RPMI8226 (cell line): Measurements from ENCODE around the gene NT5C1A.
A peak's percentile ranks its signal among the peaks of the same experiment; 100 is the strongest.

ENCODE experiments used
- DNase-seq: peaks from one replicate; pipeline ENCODE4 v3.0.0-alpha.2; 2015

The NT5C1A gene

DNA sequence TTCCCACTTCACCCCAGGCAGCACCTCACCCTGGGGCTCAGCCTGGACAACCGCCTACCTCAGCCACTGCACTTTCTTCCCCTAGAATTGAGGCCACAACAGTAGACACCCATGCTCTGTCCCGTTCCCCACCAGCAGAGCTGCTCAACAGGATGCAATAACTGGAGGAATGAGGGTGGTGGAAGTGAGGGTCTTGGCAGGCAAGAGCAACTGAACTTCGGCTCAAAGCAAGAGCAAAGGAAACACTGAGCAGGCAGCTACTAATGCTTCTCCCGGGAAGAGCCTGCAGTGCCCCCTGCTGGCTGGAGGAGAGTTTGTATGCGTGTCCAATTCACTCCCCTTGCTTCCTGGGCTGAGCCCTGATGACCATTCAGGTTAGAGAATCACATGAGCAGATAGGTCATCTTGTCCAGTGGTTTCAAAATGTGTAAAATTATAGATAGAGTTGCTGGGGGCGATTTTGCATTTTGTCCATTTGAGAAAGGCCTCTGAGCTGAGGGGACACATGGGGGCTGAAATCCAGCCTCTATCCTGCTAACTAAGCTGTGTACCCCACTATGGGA is 13.9 kb downstream of the NT5C1A start:
- DNase-seq: peak; percentile 84

DNA sequence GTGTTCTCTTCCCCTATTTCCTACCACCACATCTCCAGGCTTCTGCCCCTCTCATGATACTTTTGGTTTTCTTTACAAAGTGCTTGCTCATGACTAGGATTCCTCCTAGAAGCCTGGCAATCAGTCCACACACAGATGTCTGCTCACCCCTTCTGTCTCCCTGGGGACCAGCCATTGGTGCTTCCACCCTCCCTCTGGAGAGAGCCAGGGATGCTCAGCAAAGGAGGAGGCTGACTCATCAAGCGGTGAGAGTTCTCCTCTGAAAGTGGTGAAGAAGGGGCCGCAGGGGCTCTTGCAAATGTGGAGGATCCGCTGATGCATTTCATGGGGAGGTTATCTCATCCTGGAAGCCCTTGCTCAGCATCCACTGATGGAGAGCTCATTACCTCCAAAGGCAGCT is 14.5 kb downstream of the NT5C1A start:
- DNase-seq: no peak

DNA sequence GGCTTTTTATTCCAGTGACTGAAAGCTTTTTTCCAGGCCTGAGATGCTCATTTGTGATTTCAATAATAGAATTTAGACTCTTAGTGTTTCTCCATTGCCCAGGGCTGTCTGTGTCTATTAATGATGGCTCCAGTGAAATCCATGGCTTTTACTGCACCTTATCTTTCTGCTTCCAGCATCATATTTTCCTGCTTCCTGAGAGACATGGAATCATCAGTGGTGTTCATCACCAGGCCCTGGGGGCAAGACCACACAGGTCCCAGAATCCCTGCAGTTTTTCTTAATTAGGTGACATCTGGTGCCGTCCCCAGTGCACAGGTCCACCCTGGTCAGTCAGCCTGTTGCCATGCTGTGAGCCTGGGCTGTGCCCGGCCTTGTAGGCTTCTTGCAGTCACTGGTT is 15.5 kb downstream of the NT5C1A start:
- DNase-seq: no peak

DNA sequence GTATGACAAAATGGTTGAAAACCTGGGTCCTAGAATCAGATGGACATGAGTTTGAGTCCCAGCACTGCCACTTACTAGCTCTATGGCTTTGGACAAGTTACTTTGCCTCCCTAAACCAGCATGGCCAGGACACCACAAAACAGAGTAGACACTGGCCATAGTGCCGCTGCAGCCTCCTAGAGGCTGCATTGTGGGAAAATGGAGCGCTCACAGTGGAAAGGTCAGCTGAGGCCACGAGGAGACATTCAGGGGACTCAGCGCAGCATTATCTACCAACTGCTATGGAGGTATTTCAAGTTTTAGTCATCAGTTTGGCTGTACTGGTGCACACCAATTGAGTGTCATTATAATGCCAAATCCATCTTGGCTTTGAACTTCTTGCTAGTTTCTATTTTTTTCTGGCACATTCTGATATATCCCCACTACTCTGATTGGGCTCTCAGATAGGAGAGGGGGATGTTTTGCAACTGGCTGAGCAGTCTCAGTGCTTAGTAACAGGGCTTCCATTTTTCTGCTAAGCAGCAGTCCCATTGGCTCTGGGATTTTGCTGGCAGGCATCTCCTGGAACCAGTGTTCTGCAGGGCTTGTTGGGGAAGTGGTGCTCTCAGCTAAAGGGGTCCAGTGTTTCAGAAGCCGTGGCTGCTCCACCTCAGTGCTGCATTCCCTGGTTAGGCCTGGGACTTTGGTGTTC is 16.2 kb downstream of the NT5C1A start:
- no peak for DNase-seq

DNA sequence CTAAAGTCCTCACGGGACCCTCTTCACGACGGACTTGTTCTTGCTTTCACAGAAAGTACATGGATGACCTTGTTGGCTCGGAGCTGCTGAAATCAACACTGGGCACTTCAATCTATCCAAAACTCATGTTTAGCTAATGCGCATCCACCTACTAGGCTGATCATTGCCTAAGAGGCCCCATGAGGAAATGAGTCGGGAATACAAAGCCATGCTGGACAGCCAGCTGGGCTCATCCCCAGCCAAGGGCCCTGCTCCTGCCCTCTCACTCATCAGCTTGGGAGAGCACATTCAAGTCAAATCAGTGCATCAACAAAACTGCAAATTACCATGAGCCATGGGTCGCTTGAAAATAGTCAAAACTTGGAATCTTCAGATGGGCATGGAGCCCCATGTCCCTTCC is 17.6 kb downstream of the NT5C1A start:
- no peak for DNase-seq

DNA sequence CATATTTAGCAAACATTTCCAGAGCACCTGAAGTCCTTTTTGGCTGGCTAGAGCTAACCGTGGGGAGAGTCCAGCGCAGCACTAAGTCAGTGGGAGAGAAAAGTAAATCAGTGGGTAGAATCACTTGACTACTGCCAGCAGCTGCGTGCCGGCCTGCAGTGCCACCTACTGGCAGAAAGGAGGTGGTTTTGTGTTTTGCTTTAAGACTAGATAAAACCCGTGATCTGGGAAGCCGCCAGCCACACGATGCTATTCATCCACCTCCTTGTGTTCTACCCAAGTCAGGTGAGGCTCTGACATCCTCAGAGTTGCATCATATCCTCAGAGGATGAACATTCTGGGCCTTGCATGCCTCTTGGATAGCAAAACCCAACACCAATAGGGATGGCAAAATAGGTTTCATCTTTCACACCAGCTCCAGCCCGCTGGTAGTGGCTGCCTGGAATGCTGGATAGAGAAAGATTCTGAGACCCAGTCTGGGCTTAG is 18.3 kb downstream of the NT5C1A start:
- DNase-seq: peak; percentile 80

DNA sequence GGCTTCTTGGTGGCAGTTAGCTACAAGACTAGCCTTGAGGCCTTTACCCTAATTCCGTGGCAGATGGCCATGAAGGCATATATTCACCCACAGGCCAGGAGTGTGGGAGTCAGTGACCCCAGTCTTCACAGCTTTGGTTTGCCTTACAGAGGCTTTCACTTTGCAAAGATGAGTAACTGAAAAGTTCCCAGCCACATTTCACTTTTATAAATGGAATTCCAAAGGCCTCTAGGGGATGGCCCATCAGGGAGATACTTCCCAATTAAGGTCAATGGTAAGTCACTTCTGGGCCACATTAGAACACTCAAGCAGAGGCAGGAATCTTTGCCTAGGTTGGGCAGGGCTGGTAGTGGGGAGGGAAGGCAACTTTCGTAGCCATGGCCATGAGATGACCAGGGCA is 19.4 kb downstream of the NT5C1A start:
- no peak for DNase-seq

DNA sequence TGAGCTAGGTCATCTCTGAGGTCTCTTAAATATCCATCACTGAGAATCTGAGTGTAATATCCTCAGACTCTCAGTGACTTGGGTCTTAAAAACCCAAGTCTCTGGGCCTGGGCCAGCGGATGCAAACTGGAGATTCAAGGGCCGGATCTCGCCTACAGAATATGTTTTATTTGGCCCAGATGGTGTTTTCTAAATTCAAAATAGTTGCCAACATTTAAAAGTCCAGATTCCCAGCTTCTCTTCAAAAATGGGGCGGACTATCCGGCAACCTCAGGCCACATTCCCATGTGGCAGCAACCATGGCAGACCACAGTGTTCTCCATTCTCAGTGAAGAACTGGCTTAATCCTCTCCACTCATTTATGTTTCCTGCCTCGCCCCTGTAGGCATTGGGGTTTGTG is 19.8 kb downstream of the NT5C1A start:
- DNase-seq: no peak

DNA sequence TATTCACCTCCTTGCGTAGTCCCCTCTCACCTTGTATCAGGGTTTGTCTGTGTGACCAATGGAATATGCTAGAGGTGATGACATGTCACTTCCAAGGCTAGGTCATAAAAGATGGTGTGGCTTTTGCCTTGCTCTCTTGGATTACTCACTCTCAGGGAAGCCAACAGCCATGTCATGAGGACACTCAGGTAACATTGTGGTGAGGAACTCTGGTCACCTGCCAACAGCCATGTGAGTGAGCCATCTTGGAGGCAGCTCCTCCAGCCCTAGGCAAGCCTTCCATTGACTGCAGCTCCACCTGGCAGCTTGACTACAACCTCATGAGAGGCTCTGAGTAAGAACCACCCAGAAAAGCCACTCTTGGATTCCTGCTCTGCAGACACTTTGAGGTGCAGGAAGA is 21.5 kb downstream of the NT5C1A start:
- DNase-seq: peak; percentile 18

DNA sequence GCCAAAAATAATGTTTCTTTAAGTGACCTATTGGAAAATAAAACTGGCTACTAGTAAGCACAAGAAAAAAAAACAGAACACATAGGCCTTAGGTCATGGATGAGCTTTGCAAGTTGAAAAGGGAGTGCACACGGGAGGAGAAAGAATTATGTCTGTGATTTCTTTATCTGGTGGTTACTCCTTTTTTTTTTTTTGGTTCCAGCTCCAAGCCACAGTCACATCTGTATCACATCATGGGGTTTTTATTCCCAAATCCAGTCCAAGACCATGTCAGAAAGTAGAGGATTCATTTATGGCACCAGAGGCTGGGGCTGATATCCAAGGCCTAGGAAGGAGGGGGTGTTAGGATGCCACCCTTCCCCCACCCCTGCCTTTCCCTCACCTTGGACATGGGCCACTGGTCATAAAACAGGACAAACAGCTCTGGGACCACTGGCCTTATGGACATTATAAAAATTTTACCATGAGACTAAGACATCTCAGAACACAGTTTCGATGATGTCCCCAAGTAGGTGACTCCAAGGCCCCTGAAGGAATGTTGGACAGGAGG is 22.2 kb downstream of the NT5C1A start:
- DNase-seq: no peak

DNA sequence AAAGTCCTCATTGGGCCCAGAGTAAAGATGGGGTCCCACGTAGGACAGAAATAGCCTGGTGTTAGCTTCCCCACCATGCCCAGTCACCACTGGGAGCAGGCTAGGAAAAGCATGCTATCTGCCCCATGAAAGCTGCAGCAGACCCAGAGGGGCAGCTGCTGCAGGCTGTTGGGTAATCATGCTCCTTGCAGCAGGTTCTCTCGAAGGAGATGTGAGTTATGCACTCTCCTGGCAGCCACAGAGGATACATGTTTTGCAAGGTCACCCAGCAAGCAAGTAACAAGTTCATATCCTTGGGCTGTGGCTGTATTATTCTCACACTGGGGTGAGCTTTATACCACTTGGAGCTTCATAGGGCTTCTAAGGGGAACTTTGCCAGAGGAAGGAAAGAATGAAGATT is 23.4 kb downstream of the NT5C1A start:
- no peak for DNase-seq

DNA sequence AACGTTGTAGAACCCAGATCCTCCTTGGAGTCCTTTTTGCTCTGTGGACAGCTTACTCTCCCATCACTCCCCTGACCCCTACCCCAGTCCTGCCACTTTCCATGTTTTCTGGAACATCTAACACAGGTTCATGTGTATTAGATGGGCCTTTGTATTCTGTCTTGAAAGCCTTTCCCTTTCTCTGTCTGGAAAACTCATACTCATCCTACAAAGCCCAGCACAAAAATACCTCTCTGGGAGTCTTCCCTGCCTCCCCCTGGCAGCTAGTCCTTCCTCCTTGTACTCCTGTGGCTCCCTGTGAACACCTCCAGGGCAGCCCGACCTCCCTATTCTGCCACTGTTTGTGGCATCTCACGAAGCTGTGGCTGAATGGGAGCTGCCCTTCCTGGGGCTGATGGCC is 24.7 kb downstream of the NT5C1A start:
- DNase-seq: no peak

DNA sequence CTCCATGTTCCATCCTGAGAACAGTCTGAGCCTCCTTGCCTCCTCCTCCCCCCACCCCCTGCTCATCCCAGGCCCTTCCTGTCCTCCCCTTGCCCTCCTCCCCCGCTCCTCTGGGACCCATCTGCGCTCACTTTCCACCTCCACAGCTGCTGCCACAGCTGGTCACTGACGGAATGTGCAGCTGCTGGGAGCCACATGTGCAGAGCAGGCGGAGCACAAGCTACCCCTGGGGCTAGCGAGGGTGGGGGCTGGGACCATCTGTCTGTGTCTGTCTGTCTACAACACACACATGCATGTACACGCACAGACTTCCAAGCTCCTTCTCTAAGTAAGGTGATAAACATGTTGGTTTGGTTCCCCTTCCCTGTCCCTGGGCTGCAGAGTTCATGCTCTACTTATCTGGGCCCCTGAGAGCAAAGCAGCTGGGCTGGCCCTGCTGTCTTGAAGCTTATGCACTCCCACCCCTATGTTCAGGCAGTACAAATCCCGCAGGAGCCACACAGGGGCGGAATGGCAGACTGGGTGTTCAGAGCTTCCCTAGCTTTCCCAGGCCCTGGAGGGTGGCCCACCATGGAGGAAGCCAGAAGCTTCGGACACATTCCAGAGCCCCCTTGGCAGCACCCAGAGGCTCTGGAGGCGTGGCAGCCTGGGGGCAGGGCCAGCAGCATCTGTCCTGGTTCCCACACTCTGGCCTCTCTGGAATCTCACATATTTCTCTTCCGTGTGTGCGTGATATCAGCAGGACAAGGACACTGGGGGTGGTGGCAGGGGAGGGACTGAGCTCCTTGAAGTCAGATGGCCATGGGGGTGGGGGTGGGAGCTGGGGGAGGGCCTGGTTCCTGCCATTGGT is 25.4 kb downstream of the NT5C1A start:
- DNase-seq: peak; percentile 60

DNA sequence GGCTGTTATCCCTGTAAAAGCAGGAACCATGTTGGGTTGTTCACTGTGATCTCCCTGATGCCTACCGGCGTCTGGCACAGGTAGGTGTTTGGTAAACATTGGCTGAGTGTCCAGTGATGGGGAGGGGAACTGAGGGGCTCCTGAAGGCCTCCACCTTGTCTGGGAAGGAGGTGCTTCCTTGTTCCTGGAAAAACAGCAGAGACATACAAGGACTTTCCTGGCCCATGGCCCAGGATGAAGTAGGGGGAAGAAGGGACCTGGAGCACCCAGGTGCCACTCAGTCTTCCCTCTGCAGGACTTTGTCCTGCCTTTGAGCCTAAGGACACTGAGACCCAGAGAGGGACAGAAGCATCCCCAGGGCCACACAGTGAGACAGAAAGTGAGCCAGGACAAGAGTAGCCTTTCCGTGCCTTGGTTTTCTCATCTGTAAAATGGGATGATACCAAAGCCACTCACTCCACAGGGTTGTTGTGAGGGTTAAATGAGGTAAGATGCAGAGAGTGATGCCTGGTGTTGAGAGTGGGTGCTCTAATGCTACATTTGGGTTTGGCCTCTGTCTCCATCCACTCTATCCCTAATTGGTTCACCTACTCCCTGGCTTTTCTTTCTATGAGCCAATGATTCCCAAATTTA is 26.4 kb downstream of the NT5C1A start:
- no peak for DNase-seq

DNA sequence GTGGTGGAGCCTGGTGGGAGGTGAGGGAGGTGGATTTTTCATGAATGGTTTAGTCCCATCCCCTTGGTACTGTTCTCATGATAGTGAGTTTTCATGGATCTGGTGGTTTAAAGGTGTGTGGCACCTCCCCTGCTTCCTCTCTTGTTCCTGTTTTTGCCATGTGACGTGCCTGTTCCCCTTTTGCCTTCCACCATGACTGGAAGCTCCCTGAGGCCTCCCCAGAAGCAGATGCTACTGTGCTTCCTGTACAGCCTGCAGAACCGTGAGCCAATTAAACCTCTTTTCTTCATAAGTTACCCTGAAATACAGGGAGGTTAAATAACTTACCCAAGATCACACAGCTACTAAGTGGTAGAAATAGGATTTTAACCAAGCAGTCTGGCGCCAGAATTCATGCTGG is 28.2 kb downstream of the NT5C1A start:
- DNase-seq: no peak

DNA sequence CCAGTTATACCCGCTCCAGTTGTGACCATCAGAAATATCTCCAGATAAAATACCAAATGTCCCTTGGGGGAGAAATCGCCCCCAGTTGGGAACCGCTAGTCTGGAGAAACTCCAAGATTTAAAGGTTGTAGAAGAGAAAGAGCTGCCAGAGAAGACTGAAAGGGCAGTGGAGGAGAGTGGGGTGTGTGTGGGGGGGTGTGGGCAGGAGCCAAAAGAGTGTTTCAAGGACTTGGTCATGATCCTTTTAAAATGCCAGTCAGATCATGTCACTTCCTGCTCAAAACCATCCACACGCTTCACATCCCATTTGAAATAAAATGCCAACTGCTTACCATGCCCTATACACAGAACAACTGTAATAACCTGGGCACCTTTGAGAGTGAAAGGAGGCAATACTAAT is 29.1 kb downstream of the NT5C1A start:
- DNase-seq: no peak

DNA sequence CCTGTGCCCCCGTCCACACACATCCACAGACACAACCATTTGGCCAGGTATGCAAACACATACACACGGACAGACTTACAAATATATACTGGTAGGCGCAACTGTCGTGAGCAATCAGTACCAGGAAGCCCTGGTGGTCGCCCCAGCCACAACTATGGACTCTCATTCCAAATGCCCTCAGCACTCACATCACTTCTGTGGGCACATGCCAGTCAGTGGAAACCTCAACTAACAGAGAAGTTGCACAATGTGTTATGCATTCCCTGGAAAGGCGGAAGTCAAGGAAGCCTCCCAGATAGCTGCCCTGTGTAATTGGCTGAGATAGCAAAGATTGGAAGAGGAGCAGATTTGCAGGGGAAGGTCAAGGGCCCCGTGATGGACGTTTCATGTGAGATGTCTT is 31.0 kb downstream of the NT5C1A start:
- DNase-seq: no peak

DNA sequence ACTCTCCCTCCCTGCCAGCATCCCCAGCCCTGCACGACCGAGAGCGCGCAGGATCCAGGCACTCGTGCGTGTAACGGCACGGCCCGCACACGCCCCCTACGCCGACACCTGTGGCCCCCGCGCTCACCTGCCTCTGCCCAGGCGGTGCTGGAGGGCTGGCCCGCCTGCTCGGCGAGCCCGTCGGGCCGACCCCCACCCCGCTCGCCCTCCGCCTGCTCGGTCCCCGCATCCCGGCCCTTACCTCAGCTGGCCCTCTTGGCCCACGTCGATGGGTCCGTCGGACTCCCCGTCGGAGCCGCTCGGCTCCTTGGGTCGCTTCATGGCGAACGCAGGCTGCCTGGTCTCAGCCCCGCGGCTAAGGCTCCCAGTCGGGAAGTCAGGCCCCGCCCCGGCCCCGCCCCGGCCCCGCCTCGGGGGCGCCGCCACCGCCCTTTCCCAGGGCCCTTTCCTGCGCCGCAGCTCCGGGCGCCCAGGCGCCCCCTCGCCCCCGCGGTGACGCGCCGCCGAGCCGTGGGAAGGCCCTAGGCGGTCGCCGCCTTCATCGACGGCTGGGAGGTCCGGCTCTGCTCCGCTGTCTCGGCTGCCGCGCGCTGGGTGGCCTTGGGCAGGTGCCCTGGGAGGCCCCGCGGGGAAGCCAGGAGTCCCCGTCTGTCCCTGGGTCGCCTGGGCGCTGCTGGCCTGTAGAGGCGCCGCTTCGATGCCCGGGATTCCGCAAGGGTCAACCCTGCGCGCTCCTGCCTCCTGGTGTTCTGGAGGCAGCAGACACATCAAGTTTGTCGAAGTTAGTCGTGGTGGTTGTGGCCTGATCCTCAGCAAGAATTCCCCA is 32.4 kb downstream of the NT5C1A start, which contains the start of gene HEYL:
TSS of gene HEYL (minus strand) at position 339 of the 826 bp plus-strand sequence. CDS start at position 321, 18 bp downstream.
- peak; percentile 85 for DNase-seq

DNA sequence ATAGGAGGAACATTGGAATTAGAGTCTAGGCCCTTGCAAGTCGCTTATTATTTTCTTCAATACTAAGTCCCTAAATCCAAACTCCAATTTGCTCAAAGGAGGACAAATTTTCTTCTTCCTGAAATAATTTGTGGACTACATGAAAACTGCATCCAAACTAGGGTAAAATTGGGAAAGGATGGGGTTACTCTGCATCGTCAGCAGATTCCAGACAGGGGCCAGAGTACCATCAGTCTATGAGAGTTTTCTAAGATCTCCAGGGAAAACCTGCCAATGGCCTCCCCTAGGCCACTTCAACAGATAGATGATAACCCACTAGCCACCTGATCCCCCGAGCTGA is 33.0 kb downstream of the NT5C1A start:
- no peak for DNase-seq

DNA sequence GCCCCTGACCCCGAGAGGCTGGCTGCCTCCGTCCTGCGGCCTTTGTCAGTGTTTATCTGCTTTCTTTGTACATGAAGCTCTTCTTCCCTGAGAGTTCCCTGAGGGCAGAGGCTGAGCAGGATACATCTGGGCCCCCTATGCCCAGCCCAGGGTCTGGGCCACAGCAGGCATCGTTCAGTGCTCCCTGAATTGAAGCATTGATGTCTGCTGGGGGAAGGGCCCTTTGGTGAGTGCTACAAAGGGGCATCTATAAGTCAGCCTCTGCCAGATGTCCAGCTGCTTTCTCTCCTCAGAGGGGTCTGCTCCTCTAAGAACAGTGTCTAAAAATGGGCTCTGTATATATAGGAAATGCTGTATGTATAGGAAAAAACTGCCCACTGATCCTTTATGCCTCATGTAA is 34.5 kb downstream of the NT5C1A start:
- DNase-seq: no peak

DNA sequence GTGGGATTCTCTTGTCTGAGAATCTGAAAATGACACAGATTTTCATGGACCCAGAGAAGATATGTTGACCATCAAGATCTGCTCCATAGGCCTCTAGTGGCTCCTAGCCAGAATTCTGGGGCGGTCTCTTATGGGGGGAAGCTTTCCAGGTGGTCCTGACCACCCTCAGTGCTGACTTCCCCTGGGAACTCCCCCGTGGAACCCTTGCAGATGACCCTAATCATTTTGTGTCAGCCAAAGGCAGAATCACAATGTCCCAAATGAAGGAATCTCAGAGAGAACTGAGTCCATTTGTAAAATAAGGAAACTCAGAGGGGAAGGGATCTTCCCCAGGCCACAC is 36.1 kb downstream of the NT5C1A start:
- DNase-seq: no peak

DNA sequence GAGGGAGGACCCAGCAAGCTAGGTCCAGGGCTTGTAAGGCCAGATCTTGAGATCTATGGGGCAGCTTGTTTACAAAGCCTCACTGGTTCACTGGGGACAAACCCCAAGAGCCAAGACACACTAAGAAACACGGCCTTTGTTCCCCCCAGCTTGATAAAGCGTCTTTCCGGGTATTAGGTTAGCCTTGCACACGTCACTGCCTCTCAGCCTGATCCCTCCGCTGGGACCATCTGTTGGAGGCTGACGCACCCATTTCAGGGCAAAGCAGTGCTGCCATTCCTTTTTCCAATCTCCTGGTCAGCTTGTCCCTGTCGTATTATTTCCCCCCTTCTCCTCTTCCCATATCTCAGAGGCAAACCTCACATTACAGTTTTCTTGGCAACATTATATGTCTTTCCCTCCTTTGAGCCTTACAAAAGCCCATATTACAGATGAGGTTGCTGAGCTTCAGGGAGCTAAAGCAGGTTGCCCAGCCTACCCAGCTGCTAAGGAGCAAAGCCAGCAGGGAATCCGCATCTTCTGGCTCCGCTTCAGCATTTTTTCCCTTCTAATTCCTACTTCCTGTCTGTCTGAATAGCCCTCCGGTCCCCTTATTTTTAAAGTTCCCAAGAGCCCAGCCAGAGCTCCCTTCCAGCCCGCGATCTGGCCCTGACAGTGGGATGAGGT is 36.6 kb downstream of the NT5C1A start:
- no peak for DNase-seq
